A673 (cell line): Measurements from ENCODE around the gene MPZL1. TPM values are rescaled to one million over a fixed set of nuclear protein-coding genes. Genes with fewer than 3 reads are reported as not detected.

Experiments used
- BruUV-seq: library from RNA; stranded (reverse); fragments of 400-500 nt; replicated peaks from 2 replicates; lab custom pipeline; 2021; lab: Mats Ljungman, UMichigan
- CTCF ChIA-PET: fragments of 300-600 bp; sonication (Branson Sonifier 250); formaldehyde crosslinking; loops from one replicate; lab custom pipeline; 2022; ENCODE audit warnings: antibody characterized with exemption; lab: Charles Lee
- POLR2A ChIA-PET: fragments of 300-600 bp; sonication (Branson Sonifier 250); formaldehyde crosslinking; loops from one replicate; lab custom pipeline; 2022; ENCODE audit warnings: antibody characterized with exemption; ENCODE audit not compliant: low non-redundant PET; lab: Charles Lee
- DNase-seq: peaks from one replicate; pipeline ENCODE4 v3.0.0-alpha.2; 2015; ENCODE audit warnings: low spot score
- H3K27ac ChIP-seq: fragments of 200-600 bp; sonication (generic); 2 replicates; pipeline ENCODE4 v1.5.1; 2016; ENCODE audit warnings: mixed run types, low read depth, mild to moderate bottlenecking, mixed read lengths, antibody characterized with exemption, low read length; ENCODE audit not compliant: poor library complexity, severe bottlenecking
- H3K27me3 ChIP-seq: fragments of 200-600 bp; sonication (generic); replicated peaks from 2 replicates; pipeline ENCODE4 v1.6.1; 2017; ENCODE audit warnings: mixed run types, low read depth, mild to moderate bottlenecking, mixed read lengths, antibody characterized with exemption, low read length; ENCODE audit not compliant: insufficient read depth, poor library complexity
- H3K36me3 ChIP-seq: fragments of 200-600 bp; sonication (generic); 2 replicates; pipeline ENCODE4 v1.6.1; 2016; ENCODE audit warnings: mixed run types, mild to moderate bottlenecking, mixed read lengths, antibody characterized with exemption, low read length; ENCODE audit not compliant: insufficient read depth, poor library complexity, severe bottlenecking
- H3K4me1 ChIP-seq: fragments of 200-600 bp; sonication (generic); 2 replicates; pipeline ENCODE4 v1.6.1; 2017; ENCODE audit warnings: mixed run types, mild to moderate bottlenecking, mixed read lengths, antibody characterized with exemption, low read length; ENCODE audit not compliant: insufficient read depth, poor library complexity, severe bottlenecking
- H3K4me3 ChIP-seq: fragments of 200-600 bp; sonication (generic); 2 replicates; pipeline ENCODE4 v1.5.1; 2016; ENCODE audit warnings: low read depth, mixed run types, mild to moderate bottlenecking, mixed read lengths, low read length; ENCODE audit not compliant: poor library complexity, severe bottlenecking
- H3K9me3 ChIP-seq: fragments of 200-600 bp; sonication (generic); 2 replicates; pipeline ENCODE4 v1.6.1; 2016; ENCODE audit warnings: mixed run types, low read depth, mild to moderate bottlenecking, mixed read lengths, antibody characterized with exemption, low read length; ENCODE audit not compliant: poor library complexity, severe bottlenecking
- EZH2 ChIP-seq: fragments of 200-600 bp; sonication (generic); IDR thresholded peaks from 2 replicates; pipeline ENCODE4 v1.6.1; 2017; ENCODE audit warnings: borderline replicate concordance, low read depth, mild to moderate bottlenecking, mixed read lengths, antibody characterized with exemption, low read length; ENCODE audit not compliant: poor library complexity, severe bottlenecking
- intact Hi-C: fragments of 100-400 bp; cut with micrococcal nuclease; formaldehyde crosslinking; loops from one replicate; pipeline ENCODE4 v1.10.0; 2022; ENCODE audit not compliant: unreplicated experiment
- total RNA-seq: library from RNA; stranded (reverse); gene quantifications from 2 replicates; pipeline ENCODE4 v1.2.3, GENCODE V29; 2021
- TF ChIP-seq, protein P1 (sequence below): fragments of 300-800, 200-600 bp; sonication (generic); conservative IDR thresholded peaks from 2 replicates; pipeline ENCODE4 v1.5.1; 2017; ENCODE audit warnings: low read depth, mild to moderate bottlenecking, antibody characterized with exemption, low read length, moderate library complexity, mixed read lengths

The MPZL1 gene
- total RNA-seq, 1 experiment from 2014 or later: 87.8 TPM

DNA sequence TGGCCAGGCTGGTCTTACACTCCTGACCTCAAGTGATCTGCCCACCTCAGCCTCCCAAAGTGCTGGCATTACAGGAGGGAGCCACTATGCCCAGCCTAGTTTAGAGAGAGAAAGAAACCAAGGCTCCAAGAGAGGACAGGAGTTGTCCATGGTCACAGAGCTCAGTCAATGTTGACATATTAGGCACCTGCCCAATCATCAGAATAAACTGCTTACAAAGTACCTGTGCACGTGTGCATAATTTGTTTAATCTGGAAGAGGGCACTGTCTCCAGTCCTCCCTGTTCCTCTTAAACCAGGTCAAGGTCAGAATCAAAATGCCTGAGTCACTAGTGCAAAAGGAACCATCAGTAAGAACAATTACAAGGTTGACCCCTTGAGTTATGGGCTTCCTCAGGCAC is 20.3 kb upstream of the MPZL1 start:
- CTCF ChIA-PET: no interaction called here
- H3K36me3 ChIP-seq: no peaks in the 10 kb centered on the region

DNA sequence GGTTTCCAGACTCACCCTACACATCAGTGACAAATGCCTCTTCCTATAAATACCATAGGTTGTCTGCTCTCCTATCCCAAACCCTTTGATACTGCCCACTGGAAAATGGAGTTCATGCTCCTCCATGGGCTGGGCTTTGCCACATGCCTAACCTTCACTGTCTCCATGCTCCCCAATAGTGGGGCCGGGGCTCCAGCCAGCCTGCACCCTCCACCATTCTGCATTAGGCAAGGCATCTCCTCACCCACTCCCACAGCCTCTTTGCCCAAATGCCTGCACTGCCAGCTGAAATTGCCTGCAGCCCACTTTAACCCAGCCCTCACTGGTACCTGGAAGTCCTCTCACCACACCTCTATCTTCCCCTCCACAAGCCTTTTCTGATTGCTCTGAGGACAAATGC is 18.2 kb upstream of the MPZL1 start:
- DNase-seq: no peak
- TF ChIP-seq, protein P1, sequence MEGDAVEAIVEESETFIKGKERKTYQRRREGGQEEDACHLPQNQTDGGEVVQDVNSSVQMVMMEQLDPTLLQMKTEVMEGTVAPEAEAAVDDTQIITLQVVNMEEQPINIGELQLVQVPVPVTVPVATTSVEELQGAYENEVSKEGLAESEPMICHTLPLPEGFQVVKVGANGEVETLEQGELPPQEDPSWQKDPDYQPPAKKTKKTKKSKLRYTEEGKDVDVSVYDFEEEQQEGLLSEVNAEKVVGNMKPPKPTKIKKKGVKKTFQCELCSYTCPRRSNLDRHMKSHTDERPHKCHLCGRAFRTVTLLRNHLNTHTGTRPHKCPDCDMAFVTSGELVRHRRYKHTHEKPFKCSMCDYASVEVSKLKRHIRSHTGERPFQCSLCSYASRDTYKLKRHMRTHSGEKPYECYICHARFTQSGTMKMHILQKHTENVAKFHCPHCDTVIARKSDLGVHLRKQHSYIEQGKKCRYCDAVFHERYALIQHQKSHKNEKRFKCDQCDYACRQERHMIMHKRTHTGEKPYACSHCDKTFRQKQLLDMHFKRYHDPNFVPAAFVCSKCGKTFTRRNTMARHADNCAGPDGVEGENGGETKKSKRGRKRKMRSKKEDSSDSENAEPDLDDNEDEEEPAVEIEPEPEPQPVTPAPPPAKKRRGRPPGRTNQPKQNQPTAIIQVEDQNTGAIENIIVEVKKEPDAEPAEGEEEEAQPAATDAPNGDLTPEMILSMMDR: no peak
- TF ChIP-seq EZH2: no peak
- Histone ChIP-seq H3K4me1 (no peaks in the 10 kb centered on the region), H3K27ac (no peak overlapping the region), H3K4me3 (no peak overlapping the region), H3K9me3 (no peaks in the 10 kb centered on the region), H3K36me3 (no peaks in the 10 kb centered on the region), H3K27me3 (peaks cover 11% of the 10 kb centered on the region)
- intact Hi-C loops: no loop called here
- ChIA-PET CTCF (no interaction called here), POLR2A (no interaction called here)
- BruUV-seq: no TSS peak

More for the DNA sequence above, 20.3 kb upstream of the MPZL1 start:
- no peak for DNase-seq
- POLR2A ChIA-PET: no interaction called here
- Histone ChIP-seq H3K4me3 (no peak overlapping the region), H3K9me3 (no peaks in the 10 kb centered on the region), H3K27ac (no peak overlapping the region), H3K4me1 (no peaks in the 10 kb centered on the region), H3K27me3 (peaks cover 11% of the 10 kb centered on the region)
- BruUV-seq: no TSS peak
- no peak for TF ChIP-seq EZH2
- TF ChIP-seq, protein P1: no peak
- intact Hi-C loops: no loop called here

DNA sequence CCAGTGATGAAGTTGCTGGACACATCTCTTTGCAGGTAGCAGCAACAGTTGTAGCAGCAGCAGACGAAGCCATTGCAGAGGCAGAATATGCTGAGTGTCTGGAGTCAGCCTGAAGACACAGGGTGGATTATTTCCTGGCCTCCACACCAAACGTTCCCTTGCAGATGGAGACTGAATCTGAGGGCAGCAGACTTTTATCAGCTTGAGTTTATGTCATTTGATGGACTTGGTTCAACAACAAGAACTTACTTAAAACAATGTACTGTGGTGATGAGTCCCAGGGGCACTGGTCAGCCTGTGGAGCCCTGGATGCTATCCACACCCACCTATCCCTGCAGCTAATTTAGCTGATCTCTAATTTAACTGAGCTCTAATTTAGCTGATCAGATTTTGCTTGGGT is 17.1 kb upstream of the MPZL1 start:
- peaks cover 11% of the 10 kb centered on the region for H3K27me3 ChIP-seq
- H3K4me3 ChIP-seq: no peak overlapping the region
- intact Hi-C loops: no loop called here
- POLR2A ChIA-PET: no interaction called here
- H3K36me3 ChIP-seq: no peaks in the 10 kb centered on the region
- H3K9me3 ChIP-seq: no peaks in the 10 kb centered on the region
- CTCF ChIA-PET: no interaction called here
- no peak for DNase-seq
- no peak for TF ChIP-seq EZH2
- no peak overlapping the region for H3K27ac ChIP-seq
- H3K4me1 ChIP-seq: no peaks in the 10 kb centered on the region
- BruUV-seq: no TSS peak

DNA sequence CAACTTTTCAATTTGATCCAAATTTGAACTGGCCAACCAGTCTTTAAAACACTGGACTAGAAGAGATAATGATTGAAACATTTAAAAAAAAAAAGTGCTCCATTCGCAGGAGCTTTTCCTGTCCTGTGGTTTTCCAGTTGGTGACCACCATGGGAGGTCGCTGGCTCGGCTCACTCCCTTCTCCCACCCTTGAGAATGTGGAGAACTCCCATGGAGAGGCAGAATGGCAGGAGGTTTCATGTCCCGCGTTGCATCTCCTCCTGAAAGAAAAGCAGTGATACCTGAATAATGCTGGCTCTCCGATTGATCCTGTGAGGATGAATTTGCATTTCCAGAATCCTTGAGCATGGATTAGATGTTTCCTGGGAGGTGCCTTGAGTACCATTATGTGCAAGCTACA is 16.5 kb upstream of the MPZL1 start:
- ChIA-PET POLR2A (no interaction called here), CTCF (interaction anchor here (0.6 kb wide), 1 partner anchor 15 kb away, joined by 3 read pairs; no protein-coding TSS in a partner anchor)
- Histone ChIP-seq H3K4me1 (no peaks in the 10 kb centered on the region), H3K27ac (no peak overlapping the region), H3K36me3 (no peaks in the 10 kb centered on the region), H3K4me3 (no peak overlapping the region), H3K9me3 (no peaks in the 10 kb centered on the region), H3K27me3 (peaks cover 11% of the 10 kb centered on the region)
- no peak for TF ChIP-seq EZH2
- TF ChIP-seq, protein P1: no peak
- no TSS peak for BruUV-seq
- intact Hi-C loops: no loop called here
- DNase-seq: peak; percentile 23
